Measurements from ENCODE around the gene DAPP1.
"Not testable (repeated sequence)": the region's sequence is repeated elsewhere in the genome, so short reads cannot be mapped to it uniquely, and the experiment has no call there.

DAPP1 gene

GRCh38 chr4:99816545-99817308, at the start of gene DAPP1:
Gene DAPP1, plus strand, starts transcription at chr4:99816827. Its CDS starts 87 bp downstream, at chr4:99816914.
- DNase-seq, result peak; percentile 88

- not testable (repeated sequence) for DNase-seq
Measured at GRCh38 chr4:99770842-99771241, 45.8 kb upstream of the DAPP1 start.

GRCh38 chr4:99783940-99784339, 32.7 kb upstream of the DAPP1 start:
- no peak for DNase-seq

GRCh38 chr4:99784842-99785241, 31.8 kb upstream of the DAPP1 start:
- DNase-seq, result no peak

- DNase-seq, result no peak
Measured at GRCh38 chr4:99790796-99791617, 25.6 kb upstream of the DAPP1 start.

- no peak for DNase-seq
Measured at GRCh38 chr4:99800332-99801004, 16.2 kb upstream of the DAPP1 start.

GRCh38 chr4:99801005-99801699, 15.5 kb upstream of the DAPP1 start:
- no peak for DNase-seq

- no peak for DNase-seq
Measured at GRCh38 chr4:99803566-99804101, 13.0 kb upstream of the DAPP1 start.

GRCh38 chr4:99806545-99806944, 10.1 kb upstream of the DAPP1 start:
- DNase-seq, result no peak

- DNase-seq, result no peak
Measured at GRCh38 chr4:99807666-99808065, 9.0 kb upstream of the DAPP1 start.

- DNase-seq, result peak; percentile 69
Measured at GRCh38 chr4:99808260-99808857, 8.3 kb upstream of the DAPP1 start.

GRCh38 chr4:99809326-99809725, 7.3 kb upstream of the DAPP1 start:
- no peak for DNase-seq

- no peak for DNase-seq
Measured at GRCh38 chr4:99810536-99810935, 6.1 kb upstream of the DAPP1 start.

- no peak for DNase-seq
Measured at GRCh38 chr4:99811117-99811516, 5.5 kb upstream of the DAPP1 start.

- DNase-seq, result no peak
Measured at GRCh38 chr4:99811850-99812249, 4.8 kb upstream of the DAPP1 start.

- no peak for DNase-seq
Measured at GRCh38 chr4:99815597-99816011, 1.0 kb upstream of the DAPP1 start.

GRCh38 chr4:99817309-99817890, 773 bp downstream of the DAPP1 start:
- DNase-seq, result no peak

- DNase-seq, result no peak
Measured at GRCh38 chr4:99818661-99819060, 2.0 kb downstream of the DAPP1 start.

- DNase-seq, result no peak
Measured at GRCh38 chr4:99821918-99822503, 5.4 kb downstream of the DAPP1 start.

- no peak for DNase-seq
Measured at GRCh38 chr4:99822734-99823133, 6.1 kb downstream of the DAPP1 start.

GRCh38 chr4:99824070-99824599, 7.5 kb downstream of the DAPP1 start:
- DNase-seq, result no peak
